Adrenal gland (tissue), 5 donors: Measurements from ENCODE around the gene CIAPIN1.

Experiments
- CTCF ChIP-seq, 6 experiments: fragments of 450-650 bp in 4 of 6; fragments of 200-600 bp in 2 of 6; sonication (generic) in 1 of 6; IDR thresholded peaks; 1 replicate in 5 of 6; 2 replicates in 1 of 6; pipeline versions ENCODE4 v1.5.1 to v1.8.0; 2016 to 2021; ENCODE audit warnings: antibody characterized with exemption in 6 of 6, mild to moderate bottlenecking in 2 of 6, moderate library complexity in 1 of 6
- POLR2A ChIP-seq, 2 donors: fragments of 450-650 bp; IDR thresholded peaks; one replicate each; pipeline ENCODE4 v1.6.1; 2017; ENCODE audit warnings: antibody characterized with exemption in 2 of 2, mild to moderate bottlenecking in 2 of 2, moderate library complexity in 1 of 2
- donor health status: DM: no; HTN: no; CAD: no.

DNA sequence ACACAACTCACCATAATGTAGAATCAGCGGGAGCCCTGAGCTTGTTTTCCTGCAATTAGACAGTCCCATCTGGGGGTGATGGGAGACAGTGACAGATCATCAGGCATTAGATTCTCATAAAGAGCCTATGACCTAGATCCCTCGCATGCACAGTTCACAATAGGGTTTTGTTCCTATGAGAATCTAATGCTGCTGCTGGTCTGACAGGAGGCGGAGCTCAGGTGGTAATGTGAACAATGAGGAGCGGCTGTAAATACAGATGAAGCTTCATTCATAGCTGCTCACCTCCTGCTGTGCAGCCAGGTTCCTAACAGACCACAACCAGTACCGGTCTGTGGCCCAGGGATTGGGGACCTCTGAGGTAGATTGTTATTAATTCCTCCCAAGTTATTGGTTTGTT, 42.0 kb upstream of the CIAPIN1 start:
- no peak for TF ChIP-seq POLR2A (IDR thresholded peaks at IDR 0.05)
- no peak for TF ChIP-seq CTCF (IDR thresholded peaks at IDR 0.05)
